Fibroblast of skin of left biceps (primary cell): ENCODE measurements around the gene TMEM178B.
"Not testable (repeated sequence)": the region's sequence is repeated elsewhere in the genome, so short reads cannot be mapped to it uniquely, and the experiment has no call there.

Experiments
- DNase-seq, 2 experiments: peaks; one replicate each; pipeline ENCODE4 v3.0.0-alpha.2; 2013; ENCODE audit warnings: low read depth in 2 of 2

TMEM178B gene

GRCh38 chr7:141073641-141074161 lies at the start of gene TMEM178B:
Gene TMEM178B, plus strand, starts transcription at chr7:141074064.
- DNase-seq: no peak

- DNase-seq: no peak
These were observed 49.2 kb upstream of the TMEM178B start for GRCh38 chr7:141024668-141025067.

- no peak for DNase-seq
These were observed 46.8 kb upstream of the TMEM178B start for GRCh38 chr7:141027043-141027442.

GRCh38 chr7:141028767-141029166 lies 45.1 kb upstream of the TMEM178B start:
- no peak for DNase-seq

GRCh38 chr7:141032539-141033323 lies 41.1 kb upstream of the TMEM178B start:
- DNase-seq: not testable (repeated sequence)

- DNase-seq: not testable (repeated sequence)
These were observed 35.8 kb upstream of the TMEM178B start for GRCh38 chr7:141038100-141038499.

- DNase-seq: no peak
These were observed 34.5 kb upstream of the TMEM178B start for GRCh38 chr7:141039376-141039775.

- DNase-seq: no peak
These were observed 31.4 kb upstream of the TMEM178B start for GRCh38 chr7:141042222-141043193.

- no peak for DNase-seq
These were observed 30.2 kb upstream of the TMEM178B start for GRCh38 chr7:141043616-141044015.

GRCh38 chr7:141045126-141045841 lies 28.6 kb upstream of the TMEM178B start:
- DNase-seq: no peak

- DNase-seq: no peak
These were observed 27.8 kb upstream of the TMEM178B start for GRCh38 chr7:141045842-141046620.

GRCh38 chr7:141053626-141054025 lies 20.2 kb upstream of the TMEM178B start:
- DNase-seq: no peak

- no peak for DNase-seq
These were observed 18.7 kb upstream of the TMEM178B start for GRCh38 chr7:141055146-141055545.

GRCh38 chr7:141057788-141058187 lies 16.1 kb upstream of the TMEM178B start:
- no peak for DNase-seq

GRCh38 chr7:141067856-141068255 lies 6.0 kb upstream of the TMEM178B start:
- DNase-seq: not testable (repeated sequence)

- no peak for DNase-seq
These were observed 2.5 kb upstream of the TMEM178B start for GRCh38 chr7:141071260-141071854.

GRCh38 chr7:141071855-141072547 lies 1.9 kb upstream of the TMEM178B start:
- no peak for DNase-seq

- DNase-seq: peak; percentile 2 to 3
These were observed 1.2 kb upstream of the TMEM178B start for GRCh38 chr7:141072548-141073172.

- no peak for DNase-seq
These were observed 657 bp upstream of the TMEM178B start for GRCh38 chr7:141073173-141073640.
